ENCODE results near the gene RALBP1.
"Not testable (repeated sequence)": the region's sequence is repeated elsewhere in the genome, so short reads cannot be mapped to it uniquely, and the experiment has no call there.

RALBP1 gene

DNA sequence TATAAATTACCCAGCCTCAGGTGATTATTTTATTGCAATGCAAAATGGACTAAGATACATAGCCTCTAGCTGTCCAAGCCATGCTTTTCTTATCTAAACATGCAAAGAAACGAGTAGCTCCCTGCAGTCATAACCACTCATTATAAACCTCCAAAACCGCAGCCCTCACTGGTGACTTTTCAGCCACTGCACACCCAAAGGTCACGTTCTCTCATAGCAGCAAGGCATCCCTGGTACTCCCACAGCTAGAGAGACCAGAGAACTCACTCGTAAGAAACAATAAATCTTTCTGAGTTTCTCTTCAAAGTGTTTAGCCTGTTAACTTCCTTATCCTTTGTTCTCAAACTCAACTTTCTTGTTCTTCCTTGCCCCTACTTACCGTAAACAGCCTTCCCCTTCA, 28.5 kb upstream of the RALBP1 start:
- H2BK15ac ChIP-seq (ENCODE audit: low read depth, poor library complexity, severe bottlenecking) = no peak overlapping the region
- H3K4me3 ChIP-seq (ENCODE audit: insufficient read depth in 1 of 2, low read depth in 1 of 2, low read length in 2 of 2) = no peak overlapping the region
- no peak overlapping the region for H3K27ac ChIP-seq (ENCODE audit: low read length, poor library complexity, severe bottlenecking)
- no peak overlapping the region for H3K9ac ChIP-seq (ENCODE audit: low read length)
- no peak overlapping the region for H3K18ac ChIP-seq (ENCODE audit: low read depth in 1 of 2, low read length in 2 of 2)
- no peak overlapping the region for H2AK5ac ChIP-seq (ENCODE audit: low read length, severe bottlenecking)
- no peak overlapping the region for H2AFZ ChIP-seq (ENCODE audit: low read depth, low read length)
- H3K23ac ChIP-seq (ENCODE audit: low read length in 2 of 2) = no peak overlapping the region
- H3K36me3 ChIP-seq (ENCODE audit: control insufficient read depth in 1 of 2, insufficient read depth in 2 of 2, low read depth in 1 of 2, low read length in 2 of 2) = no peaks in the 10 kb centered on the region
- no peak overlapping the region for H3K4me2 ChIP-seq (ENCODE audit: low read length, poor library complexity, severe bottlenecking)
- no peak overlapping the region for H4K8ac ChIP-seq (ENCODE audit: low read length)
- no peak overlapping the region for H2BK5ac ChIP-seq (ENCODE audit: low read depth, low read length, poor library complexity, severe bottlenecking)
- no peak overlapping the region for H4K91ac ChIP-seq (ENCODE audit: low read length)
- no peak overlapping the region for H2BK12ac ChIP-seq (ENCODE audit: low read length in 2 of 2)
- peaks cover 17% of the 10 kb centered on the region for H3K9me3 ChIP-seq (ENCODE audit: control insufficient read depth, low read length)
- H2BK120ac ChIP-seq (ENCODE audit: low read depth, low read length) = no peak overlapping the region
- no peaks in the 10 kb centered on the region for H3K79me1 ChIP-seq (replicated peaks; ENCODE audit: low read length, poor library complexity, severe bottlenecking)
- no peaks in the 10 kb centered on the region for H3K4me1 ChIP-seq (ENCODE audit: control insufficient read depth, insufficient read depth, low read depth, low read length)
- no peak overlapping the region for H3K14ac ChIP-seq (ENCODE audit: low read length in 2 of 2)
- no peak overlapping the region for H3K4ac ChIP-seq (ENCODE audit: low read depth in 1 of 2, low read length in 2 of 2)
- peak; percentile 38 for DNase-seq
- H3K27me3 ChIP-seq (ENCODE audit: control insufficient read depth in 1 of 2, insufficient read depth in 1 of 2, low read length in 2 of 2) = no peaks in the 10 kb centered on the region
- 74% methylated on average over 5 of the region's 5 CpGs for WGBS

GRCh38 chr18:9447334-9447733, 28.0 kb upstream of the RALBP1 start:
- H3K9me3 ChIP-seq (ENCODE audit: control insufficient read depth, low read length) = peaks cover 17% of the 10 kb centered on the region
- H3K4me1 ChIP-seq (ENCODE audit: control insufficient read depth, insufficient read depth, low read depth, low read length) = no peaks in the 10 kb centered on the region
- H3K9ac ChIP-seq (ENCODE audit: low read length) = no peak overlapping the region
- H3K4ac ChIP-seq (ENCODE audit: low read depth in 1 of 2, low read length in 2 of 2) = no peak overlapping the region
- H2BK5ac ChIP-seq (ENCODE audit: low read depth, low read length, poor library complexity, severe bottlenecking) = no peak overlapping the region
- H3K4me3 ChIP-seq (ENCODE audit: insufficient read depth in 1 of 2, low read depth in 1 of 2, low read length in 2 of 2) = no peak overlapping the region
- no peak for DNase-seq
- 96% methylated on average over 7 of the region's 7 CpGs for WGBS
- H2AFZ ChIP-seq (ENCODE audit: low read depth, low read length) = no peak overlapping the region
- peak overlapping the region; percentile 21 for H4K91ac ChIP-seq (ENCODE audit: low read length)
- no peak overlapping the region for H2BK12ac ChIP-seq (ENCODE audit: low read length in 2 of 2)
- no peak overlapping the region for H3K18ac ChIP-seq (ENCODE audit: low read depth in 1 of 2, low read length in 2 of 2)
- no peaks in the 10 kb centered on the region for H3K79me1 ChIP-seq (replicated peaks; ENCODE audit: low read length, poor library complexity, severe bottlenecking)
- H2AK5ac ChIP-seq (ENCODE audit: low read length, severe bottlenecking) = no peak overlapping the region
- H3K23ac ChIP-seq (ENCODE audit: low read length in 2 of 2) = no peak overlapping the region
- no peak overlapping the region for H3K27ac ChIP-seq (ENCODE audit: low read length, poor library complexity, severe bottlenecking)
- H3K4me2 ChIP-seq (ENCODE audit: low read length, poor library complexity, severe bottlenecking) = no peak overlapping the region
- no peak overlapping the region for H2BK15ac ChIP-seq (ENCODE audit: low read depth, poor library complexity, severe bottlenecking)
- no peak overlapping the region for H2BK120ac ChIP-seq (ENCODE audit: low read depth, low read length)
- H4K8ac ChIP-seq (ENCODE audit: low read length) = no peak overlapping the region
- no peak overlapping the region for H3K14ac ChIP-seq (ENCODE audit: low read length in 2 of 2)
- no peaks in the 10 kb centered on the region for H3K27me3 ChIP-seq (ENCODE audit: control insufficient read depth in 1 of 2, insufficient read depth in 1 of 2, low read length in 2 of 2)
- no peaks in the 10 kb centered on the region for H3K36me3 ChIP-seq (ENCODE audit: control insufficient read depth in 1 of 2, insufficient read depth in 2 of 2, low read depth in 1 of 2, low read length in 2 of 2)

GRCh38 chr18:9449600-9450414, 25.5 kb upstream of the RALBP1 start:
- no peak overlapping the region for H3K14ac ChIP-seq (ENCODE audit: low read length in 2 of 2)

DNA sequence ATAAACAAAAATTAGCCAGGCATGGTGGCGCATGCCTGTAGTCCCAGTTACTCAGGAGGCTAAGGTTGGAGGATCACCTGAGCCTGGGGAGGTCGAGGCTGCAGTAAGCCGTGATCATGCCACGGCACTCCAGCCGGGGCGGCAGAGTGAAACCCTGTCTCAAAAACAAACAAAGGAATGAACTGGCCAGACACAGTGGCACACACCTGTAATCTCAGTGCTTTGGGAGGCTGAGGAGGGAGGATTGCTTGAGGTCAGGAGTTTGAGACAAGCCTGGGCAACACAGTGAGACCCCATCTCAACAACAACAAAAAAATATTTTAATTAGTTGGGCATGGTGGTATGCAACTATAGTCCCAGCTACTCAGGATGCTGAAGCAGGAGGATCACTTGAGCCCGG, 24.4 kb upstream of the RALBP1 start:
- H2AK5ac ChIP-seq (ENCODE audit: low read length, severe bottlenecking); H3K4me1 ChIP-seq (ENCODE audit: control insufficient read depth, insufficient read depth, low read depth, low read length); H3K23ac ChIP-seq (ENCODE audit: low read length in 2 of 2); H3K27ac ChIP-seq (ENCODE audit: low read length, poor library complexity, severe bottlenecking); H3K27me3 ChIP-seq (ENCODE audit: control insufficient read depth in 1 of 2, insufficient read depth in 1 of 2, low read length in 2 of 2); H3K4me2 ChIP-seq (ENCODE audit: low read length, poor library complexity, severe bottlenecking); H2AFZ ChIP-seq (ENCODE audit: low read depth, low read length); H2BK15ac ChIP-seq (ENCODE audit: low read depth, poor library complexity, severe bottlenecking); H3K4ac ChIP-seq (ENCODE audit: low read depth in 1 of 2, low read length in 2 of 2); H2BK12ac ChIP-seq (ENCODE audit: low read length in 2 of 2); H2BK5ac ChIP-seq (ENCODE audit: low read depth, low read length, poor library complexity, severe bottlenecking); H3K36me3 ChIP-seq (ENCODE audit: control insufficient read depth in 1 of 2, insufficient read depth in 2 of 2, low read depth in 1 of 2, low read length in 2 of 2); H3K14ac ChIP-seq (ENCODE audit: low read length in 2 of 2); H3K18ac ChIP-seq (ENCODE audit: low read depth in 1 of 2, low read length in 2 of 2); H3K79me1 ChIP-seq (replicated peaks; ENCODE audit: low read length, poor library complexity, severe bottlenecking); H2BK120ac ChIP-seq (ENCODE audit: low read depth, low read length); H4K91ac ChIP-seq (ENCODE audit: low read length); DNase-seq; H3K4me3 ChIP-seq (ENCODE audit: insufficient read depth in 1 of 2, low read depth in 1 of 2, low read length in 2 of 2); H4K8ac ChIP-seq (ENCODE audit: low read length); H3K9ac ChIP-seq (ENCODE audit: low read length): not testable (repeated sequence)
- 97% methylated on average over 6 of the region's 7 CpGs for WGBS
- H3K9me3 ChIP-seq (ENCODE audit: control insufficient read depth, low read length) = peaks cover 26% of the 10 kb centered on the region

More at GRCh38 chr18:9449600-9450414, 25.5 kb upstream of the RALBP1 start:
- peaks cover 17% of the 10 kb centered on the region for H3K9me3 ChIP-seq (ENCODE audit: control insufficient read depth, low read length)
- H3K4ac ChIP-seq (ENCODE audit: low read depth in 1 of 2, low read length in 2 of 2) = no peak overlapping the region
- no peak overlapping the region for H2BK5ac ChIP-seq (ENCODE audit: low read depth, low read length, poor library complexity, severe bottlenecking)
- H2BK120ac ChIP-seq (ENCODE audit: low read depth, low read length) = no peak overlapping the region
- no peaks in the 10 kb centered on the region for H3K4me1 ChIP-seq (ENCODE audit: control insufficient read depth, insufficient read depth, low read depth, low read length)
- no peak overlapping the region for H3K4me3 ChIP-seq (ENCODE audit: insufficient read depth in 1 of 2, low read depth in 1 of 2, low read length in 2 of 2)
- H3K36me3 ChIP-seq (ENCODE audit: control insufficient read depth in 1 of 2, insufficient read depth in 2 of 2, low read depth in 1 of 2, low read length in 2 of 2) = no peaks in the 10 kb centered on the region
- no peaks in the 10 kb centered on the region for H3K27me3 ChIP-seq (ENCODE audit: control insufficient read depth in 1 of 2, insufficient read depth in 1 of 2, low read length in 2 of 2)
- H3K18ac ChIP-seq (ENCODE audit: low read depth in 1 of 2, low read length in 2 of 2) = no peak overlapping the region
- no peak for DNase-seq
- no peak overlapping the region for H4K91ac ChIP-seq (ENCODE audit: low read length)
- H3K23ac ChIP-seq (ENCODE audit: low read length in 2 of 2) = no peak overlapping the region
- H2BK12ac ChIP-seq (ENCODE audit: low read length in 2 of 2) = no peak overlapping the region
- no peak overlapping the region for H2AFZ ChIP-seq (ENCODE audit: low read depth, low read length)
- H4K8ac ChIP-seq (ENCODE audit: low read length) = no peak overlapping the region
- no peaks in the 10 kb centered on the region for H3K79me1 ChIP-seq (replicated peaks; ENCODE audit: low read length, poor library complexity, severe bottlenecking)
- no peak overlapping the region for H2BK15ac ChIP-seq (ENCODE audit: low read depth, poor library complexity, severe bottlenecking)
- no peak overlapping the region for H2AK5ac ChIP-seq (ENCODE audit: low read length, severe bottlenecking)
- H3K4me2 ChIP-seq (ENCODE audit: low read length, poor library complexity, severe bottlenecking) = no peak overlapping the region
- H3K27ac ChIP-seq (ENCODE audit: low read length, poor library complexity, severe bottlenecking) = no peak overlapping the region
- peak overlapping the region; percentile 30 for H3K9ac ChIP-seq (ENCODE audit: low read length)
- 74% methylated on average over 11 of the region's 12 CpGs for WGBS
